ENCODE results near the gene NR4A1.

The NR4A1 gene

GRCh38 chr12:52018433-52019112 is 32.7 kb upstream of the NR4A1 start:
- DNase-seq (ENCODE audit: low spot score): no peak

GRCh38 chr12:52019113-52019770 is 32.0 kb upstream of the NR4A1 start:
- DNase-seq (ENCODE audit: low spot score): no peak

GRCh38 chr12:52020539-52021336 is 30.5 kb upstream of the NR4A1 start:
- DNase-seq (ENCODE audit: low spot score): peak; percentile 70

GRCh38 chr12:52022841-52023181 is 28.4 kb upstream of the NR4A1 start:
- DNase-seq (ENCODE audit: low spot score): no peak

GRCh38 chr12:52023182-52023975 is 27.9 kb upstream of the NR4A1 start:
- peak; percentile 92 for DNase-seq (ENCODE audit: low spot score)

- DNase-seq (ENCODE audit: low spot score): no peak
Measured at GRCh38 chr12:52023976-52024688, 27.1 kb upstream of the NR4A1 start.

- DNase-seq (ENCODE audit: low spot score): no peak
Measured at GRCh38 chr12:52024845-52025230, 26.4 kb upstream of the NR4A1 start.

GRCh38 chr12:52026263-52026662 is 25.0 kb upstream of the NR4A1 start:
- DNase-seq (ENCODE audit: low spot score): no peak

- no peak for DNase-seq (ENCODE audit: low spot score)
Measured at GRCh38 chr12:52027085-52027843, 24.0 kb upstream of the NR4A1 start.

- DNase-seq (ENCODE audit: low spot score): peak; percentile 39
Measured at GRCh38 chr12:52029685-52030084, 21.6 kb upstream of the NR4A1 start.

GRCh38 chr12:52032446-52032803 is 18.8 kb upstream of the NR4A1 start:
- DNase-seq (ENCODE audit: low spot score): peak; percentile 68

GRCh38 chr12:52032804-52033445 is 18.3 kb upstream of the NR4A1 start:
- DNase-seq (ENCODE audit: low spot score): peak; percentile 97

GRCh38 chr12:52033446-52034140 is 17.6 kb upstream of the NR4A1 start:
- no peak for DNase-seq (ENCODE audit: low spot score)

GRCh38 chr12:52035190-52035589 is 16.1 kb upstream of the NR4A1 start:
- no peak for DNase-seq (ENCODE audit: low spot score)

GRCh38 chr12:52035926-52036325 is 15.3 kb upstream of the NR4A1 start:
- no peak for DNase-seq (ENCODE audit: low spot score)

- DNase-seq (ENCODE audit: low spot score): peak; percentile 92
Measured at GRCh38 chr12:52036587-52037171, 14.6 kb upstream of the NR4A1 start.

GRCh38 chr12:52037248-52037861 is 13.9 kb upstream of the NR4A1 start:
- DNase-seq (ENCODE audit: low spot score): peak; percentile 68

GRCh38 chr12:52038447-52038846 is 12.8 kb upstream of the NR4A1 start:
- DNase-seq (ENCODE audit: low spot score): no peak

- no peak for DNase-seq (ENCODE audit: low spot score)
Measured at GRCh38 chr12:52041035-52041434, 10.2 kb upstream of the NR4A1 start.
